Measurements from ENCODE around the gene STMN3.
"Not testable (repeated sequence)": the region's sequence is repeated elsewhere in the genome, so short reads cannot be mapped to it uniquely, and the experiment has no call there.

The STMN3 gene

GRCh38 chr20:63628246-63628975 lies 24.8 kb downstream of the STMN3 start:
- peak; percentile 76 to 81 for DNase-seq

DNA sequence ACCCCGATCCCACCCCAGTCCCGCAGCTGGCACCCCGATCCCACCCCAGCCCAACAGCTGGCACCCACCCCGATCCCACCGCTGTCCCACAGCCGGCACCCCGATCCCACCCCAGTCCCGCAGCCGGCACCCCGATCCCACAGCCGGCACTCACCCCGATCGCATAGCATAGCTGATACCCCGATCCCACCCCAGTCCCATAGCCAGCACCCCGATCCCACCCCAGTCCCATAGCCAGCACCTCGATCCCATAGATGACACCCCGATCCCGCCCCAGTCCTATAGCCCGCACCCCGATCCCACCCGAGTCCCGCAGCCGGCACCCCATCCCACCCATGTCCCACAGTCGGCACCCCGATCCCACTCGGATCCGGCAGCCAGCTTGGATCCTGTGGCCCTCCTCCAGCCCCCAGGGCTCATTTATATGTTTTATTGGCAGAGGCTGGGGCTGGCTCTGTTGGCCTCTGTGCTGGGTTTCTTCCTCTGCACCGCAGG lies 25.4 kb downstream of the STMN3 start:
- DNase-seq = no peak

- peak; percentile 75 to 90 for DNase-seq
Observed at GRCh38 chr20:63627129-63627750, 26.0 kb downstream of the STMN3 start.

DNA sequence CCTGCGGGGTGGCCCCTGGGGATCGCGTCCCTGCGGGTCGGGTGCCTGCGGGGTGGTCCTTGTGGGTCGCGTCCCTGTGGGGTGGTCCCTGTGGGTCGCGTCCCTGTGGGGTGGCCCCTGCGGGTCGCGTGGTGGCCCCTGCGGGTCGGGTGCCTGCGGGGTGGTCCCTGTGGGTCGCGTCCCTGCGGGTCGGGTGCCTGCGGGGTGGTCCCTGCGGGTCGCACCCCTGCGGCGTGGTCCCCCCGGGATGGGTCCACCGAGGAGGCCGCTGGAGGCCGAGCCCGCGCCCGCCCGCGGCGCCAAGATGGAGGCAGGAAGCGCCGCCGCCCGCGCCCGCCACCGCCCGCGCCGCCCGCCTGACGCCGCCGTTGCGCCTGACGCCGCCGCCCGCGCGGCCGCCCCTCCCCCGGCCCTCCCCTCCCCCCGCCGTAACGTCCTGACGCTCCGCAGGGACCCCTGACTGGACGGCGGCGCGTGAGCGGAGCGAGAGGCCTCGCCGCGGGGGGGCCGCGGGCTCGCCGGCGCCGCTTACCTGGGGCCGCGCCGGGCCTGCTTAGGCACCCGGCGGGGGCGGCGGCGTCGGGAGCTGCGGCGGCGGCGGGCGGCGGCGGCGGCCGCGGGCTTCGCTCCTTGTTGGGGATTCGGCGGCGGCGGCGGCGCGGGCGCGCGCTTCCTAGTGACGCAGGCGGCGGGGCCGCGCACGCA lies 26.6 kb downstream of the STMN3 start, which contains the start of gene GMEB2:
Gene GMEB2, minus strand, starts transcription at position 678 of the 705 bp plus-strand sequence. CDS start 7,704 bp downstream, outside the sequence.
- DNase-seq = peak; percentile 18 to 79

- no peak for DNase-seq
Observed at GRCh38 chr20:63625771-63626423, 27.3 kb downstream of the STMN3 start.

GRCh38 chr20:63624486-63624885 lies 28.7 kb downstream of the STMN3 start:
- no peak for DNase-seq

- DNase-seq = no peak
Observed at GRCh38 chr20:63622732-63623131, 30.5 kb downstream of the STMN3 start.

DNA sequence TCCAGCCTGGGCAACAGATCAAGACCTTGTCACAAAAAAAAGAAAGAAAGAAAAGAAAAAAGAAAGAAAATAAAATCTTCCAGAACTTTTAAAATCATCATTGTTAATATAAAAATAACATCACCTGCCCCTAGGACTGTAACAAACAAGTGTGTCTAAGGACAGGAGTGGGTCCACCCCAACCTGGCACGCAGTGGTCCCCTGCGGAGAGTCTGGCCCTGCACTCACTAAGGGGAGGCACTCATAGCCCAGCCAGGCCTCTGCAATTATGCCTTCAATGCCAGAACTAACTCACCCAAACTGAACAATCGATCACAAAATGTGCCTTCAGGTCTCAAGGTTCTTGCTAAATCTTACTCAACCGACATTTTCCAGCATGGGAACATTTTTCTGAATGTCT lies 31.1 kb downstream of the STMN3 start:
- no peak for DNase-seq

DNA sequence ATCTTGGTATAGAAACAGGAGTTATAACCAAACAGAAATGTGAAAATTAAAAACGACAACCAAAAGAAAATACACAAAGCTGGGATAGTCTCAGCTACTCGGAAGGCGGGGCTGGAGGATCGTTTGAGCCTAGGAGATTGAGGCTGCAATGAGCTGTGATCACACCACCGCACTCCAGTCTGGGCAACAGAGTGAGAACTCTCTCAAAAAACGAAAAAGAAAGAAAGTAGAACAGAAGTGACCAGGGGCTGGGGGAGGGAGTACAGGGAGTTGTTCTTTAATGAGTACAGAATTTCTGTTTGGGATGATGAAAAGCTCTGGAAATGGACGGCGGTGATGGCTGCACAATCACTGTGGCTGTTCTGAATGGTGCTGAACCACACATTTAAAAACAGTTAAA lies 32.2 kb downstream of the STMN3 start:
- no peak for DNase-seq

DNA sequence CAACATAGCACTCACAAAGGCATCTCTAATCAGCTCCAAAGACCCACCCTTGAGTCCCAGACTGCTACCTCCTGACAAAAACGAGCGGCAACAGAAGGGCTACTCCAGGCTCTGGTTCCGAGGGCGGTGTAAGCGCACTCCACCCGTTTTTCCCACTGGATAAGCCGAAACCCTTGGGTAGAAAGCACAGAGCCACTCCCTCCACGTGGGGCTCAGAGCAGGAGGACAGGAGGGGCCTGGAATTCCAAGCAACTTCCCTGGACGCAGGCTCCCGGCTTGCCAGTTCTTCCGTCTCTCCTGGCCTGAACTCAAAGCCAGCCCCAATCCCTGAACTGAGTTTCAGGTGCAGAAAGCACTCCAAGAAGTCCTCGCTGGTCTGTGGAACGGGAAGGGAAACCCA lies 33.7 kb downstream of the STMN3 start:
- DNase-seq = no peak

- no peak for DNase-seq
Observed at GRCh38 chr20:63619086-63619485, 34.1 kb downstream of the STMN3 start.

- DNase-seq = no peak
Observed at GRCh38 chr20:63618291-63618980, 34.8 kb downstream of the STMN3 start.

DNA sequence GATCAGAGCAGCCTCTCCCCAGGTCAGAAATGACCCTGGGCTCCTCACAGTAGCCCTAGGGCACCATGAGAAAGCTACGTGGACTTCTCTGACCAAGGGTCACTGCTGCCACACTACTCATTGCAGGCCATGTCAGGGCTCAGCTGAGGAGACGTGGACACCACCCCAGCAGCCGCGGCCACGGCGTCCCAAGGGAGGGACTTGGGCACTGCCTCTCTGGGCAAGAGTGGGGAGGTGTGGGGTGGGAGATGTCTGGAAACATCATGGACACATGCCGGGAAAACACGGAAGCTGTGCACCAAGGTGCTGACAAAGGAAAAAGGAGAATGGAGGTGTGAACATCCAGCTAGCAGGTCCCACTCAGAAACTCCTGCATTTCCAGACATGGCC lies 35.4 kb downstream of the STMN3 start:
- DNase-seq = no peak

GRCh38 chr20:63617092-63617875 lies 35.9 kb downstream of the STMN3 start:
- no peak for DNase-seq

DNA sequence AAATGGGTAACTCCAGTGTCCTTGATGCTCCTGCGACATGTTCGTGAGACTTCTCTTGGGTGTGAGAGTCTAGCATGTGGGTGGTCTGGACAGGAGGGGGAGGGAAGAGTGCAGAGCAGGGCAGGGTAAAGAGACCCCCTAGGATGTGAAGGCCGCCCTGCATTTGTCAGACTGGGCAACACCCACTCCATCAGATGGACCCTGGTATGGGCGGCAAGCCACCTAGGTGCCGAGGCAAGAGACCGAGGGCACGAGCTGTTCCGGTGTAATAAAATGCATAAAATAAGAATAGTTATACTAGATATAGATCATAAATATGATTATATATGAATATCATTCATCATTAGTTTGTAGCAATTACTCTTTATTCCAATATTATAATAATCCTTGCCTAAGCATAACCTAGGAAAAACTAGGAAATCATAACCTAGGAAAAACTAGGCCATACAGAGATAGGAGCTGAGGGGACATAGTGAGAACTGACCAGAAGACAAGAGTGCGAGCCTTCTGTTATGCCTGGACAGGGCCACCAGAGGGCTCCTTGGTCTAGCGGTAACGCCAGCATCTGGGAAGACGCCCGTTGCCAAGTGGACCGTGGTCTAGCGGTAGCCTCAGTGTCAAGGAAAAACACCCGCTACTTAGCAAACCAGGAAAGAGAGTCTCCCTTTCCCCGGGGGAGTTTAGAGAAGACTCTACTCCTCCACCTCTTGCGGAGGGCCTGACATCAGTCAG lies 39.2 kb downstream of the STMN3 start:
- not testable (repeated sequence) for DNase-seq

GRCh38 chr20:63612276-63612931 lies 40.8 kb downstream of the STMN3 start:
- no peak for DNase-seq

- no peak for DNase-seq
Observed at GRCh38 chr20:63611646-63612045, 41.6 kb downstream of the STMN3 start.

DNA sequence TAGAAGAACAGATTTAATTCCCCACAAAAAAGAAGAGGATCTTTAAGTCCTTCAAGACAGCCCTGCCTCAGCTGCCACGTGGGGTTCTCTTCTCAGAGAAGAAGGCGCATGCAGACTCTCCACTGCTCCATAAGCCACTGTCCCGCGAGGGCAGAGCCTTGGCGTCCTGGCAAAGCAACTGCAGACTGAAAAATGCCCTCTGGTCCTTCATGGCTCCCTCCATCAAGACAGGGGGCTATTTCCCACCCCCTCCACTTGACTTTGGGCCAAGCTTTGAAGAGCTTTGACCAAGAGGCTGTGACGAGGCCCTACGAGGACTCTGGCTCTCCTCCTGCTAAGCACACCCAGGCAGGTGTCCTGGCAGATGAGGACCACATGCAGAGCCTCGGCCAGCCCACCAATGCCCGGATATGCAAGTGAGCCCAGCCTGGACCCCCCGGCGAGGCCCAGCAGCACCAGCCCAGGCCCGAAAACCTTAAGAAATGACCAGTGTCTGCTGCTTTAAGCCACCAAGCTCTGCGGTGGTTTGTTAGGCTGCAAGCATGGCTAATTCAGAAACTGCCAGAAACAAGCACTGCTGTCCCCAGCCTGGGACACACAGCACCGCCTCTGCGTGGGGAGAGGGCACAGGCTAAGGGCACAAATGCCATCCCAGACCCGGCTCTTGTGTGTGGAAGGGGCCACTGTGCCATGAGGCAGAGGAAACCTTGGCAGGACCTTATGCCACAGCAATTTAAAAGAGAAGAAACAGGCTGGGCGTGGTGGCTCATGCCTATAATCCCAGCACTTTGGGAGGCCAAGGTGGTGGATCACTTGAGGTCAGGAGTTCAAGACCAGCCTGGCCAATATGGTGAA lies 42.4 kb downstream of the STMN3 start:
- DNase-seq = no peak

DNA sequence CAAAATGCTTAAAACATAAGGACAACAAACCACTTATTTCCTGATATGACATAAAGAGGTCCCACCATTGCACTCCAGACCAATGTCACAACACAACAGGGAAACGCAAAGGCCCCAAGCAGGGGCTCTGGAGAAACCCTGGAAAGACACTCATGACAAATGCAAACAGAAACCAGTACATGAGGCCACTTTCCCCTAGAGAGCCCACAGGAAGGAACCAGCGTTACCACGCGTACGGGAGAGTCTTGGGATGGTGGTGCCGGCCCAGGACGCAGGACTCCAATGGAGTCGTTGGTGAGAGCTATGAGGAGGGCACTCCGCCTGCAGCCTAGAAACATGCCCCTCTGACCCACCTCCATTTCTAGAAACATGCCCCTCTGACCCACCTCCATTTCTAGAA lies 46.5 kb downstream of the STMN3 start:
- DNase-seq = no peak

DNA sequence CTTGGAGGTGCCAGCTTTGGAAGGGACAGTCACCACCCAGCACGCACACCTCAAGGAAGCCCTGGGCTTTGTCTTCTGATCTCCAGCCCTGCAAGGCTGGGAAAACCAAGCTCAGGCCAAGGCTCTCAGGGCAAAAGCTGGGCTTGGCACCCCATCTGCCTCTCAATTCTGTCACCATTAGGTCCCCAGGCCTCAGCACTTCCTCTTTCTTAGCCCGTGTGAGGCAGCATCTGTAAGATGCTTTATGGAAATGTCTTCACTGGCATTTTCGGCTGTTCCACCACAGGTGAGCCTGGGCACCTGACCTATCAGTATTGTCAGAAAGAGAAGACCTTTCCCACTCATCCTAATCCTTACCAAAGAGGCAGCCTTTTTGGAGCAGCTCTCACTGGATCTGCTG lies 50.9 kb downstream of the STMN3 start:
- DNase-seq = no peak
